Neural cell (in vitro differentiated cells): ENCODE measurements around the gene RNF144B. TPM values are rescaled to one million over a fixed set of nuclear protein-coding genes. Genes with fewer than 3 reads are reported as not detected.
"Not testable (repeated sequence)": the region's sequence is repeated elsewhere in the genome, so short reads cannot be mapped to it uniquely, and the experiment has no call there.

ENCODE experiments used
- H2AFZ ChIP-seq: fragments of 200-600, 300-800 bp; sonication (generic), shearing (Covaris generic); 2 replicates; pipeline ENCODE4 v1.6.0; 2014; ENCODE audit warnings: low read depth, mild to moderate bottlenecking, antibody characterized with exemption, low read length, moderate library complexity
- H3F3A ChIP-seq: fragments of 200-600 bp; shearing (Covaris generic); 2 replicates; pipeline ENCODE4 v1.6.1; 2016; ENCODE audit warnings: mild to moderate bottlenecking, moderate library complexity, mixed read lengths, antibody characterized with exemption, low read length; ENCODE audit not compliant: insufficient read depth, poor library complexity, severe bottlenecking
- H3K27ac ChIP-seq: fragments of 200-600, 300-800 bp; sonication (generic), shearing (Covaris generic); 2 replicates; pipeline ENCODE4 v1.5.1; 2014; ENCODE audit warnings: mild to moderate bottlenecking, low read length, moderate library complexity
- H3K27me3 ChIP-seq: fragments of 300-800, 200-600 bp; sonication (generic), shearing (Covaris generic); 2 replicates; pipeline ENCODE4 v1.6.0; 2014; ENCODE audit warnings: mild to moderate bottlenecking, low read depth, low read length, moderate library complexity; ENCODE audit not compliant: insufficient read depth
- H3K36me3 ChIP-seq: fragments of 300-800, 200-600 bp; sonication (generic), shearing (Covaris generic); 2 replicates; pipeline ENCODE4 v1.5.1; 2014; ENCODE audit warnings: mild to moderate bottlenecking, antibody characterized with exemption, low read length, moderate library complexity; ENCODE audit not compliant: insufficient read depth
- H3K4me2 ChIP-seq: fragments of 300-800, 200-600 bp; sonication (generic), shearing (Covaris generic); 2 replicates; pipeline ENCODE4 v1.6.0; 2014; ENCODE audit warnings: mild to moderate bottlenecking, low read length
- H3K4me3 ChIP-seq: fragments of 300-800, 200-600 bp; sonication (generic), shearing (Covaris generic); 2 replicates; pipeline ENCODE4 v1.5.1; 2014; ENCODE audit warnings: mild to moderate bottlenecking, low read length, moderate library complexity
- H3K79me2 ChIP-seq: fragments of 200-600 bp; shearing (Covaris generic); replicated peaks from 2 replicates; pipeline ENCODE4 v1.6.0; 2014; ENCODE audit warnings: mild to moderate bottlenecking, low read length, moderate library complexity; ENCODE audit not compliant: insufficient read depth
- H3K9ac ChIP-seq: fragments of 300-800, 200-600 bp; sonication (generic), shearing (Covaris generic); 2 replicates; pipeline ENCODE4 v1.6.1; 2016; ENCODE audit warnings: mild to moderate bottlenecking, low read length, mixed read lengths
- H3K9me2 ChIP-seq: fragments of 200-600 bp; shearing (Covaris generic); 2 replicates; pipeline ENCODE4 v1.6.1; 2016; ENCODE audit warnings: mild to moderate bottlenecking, low read length, mixed read lengths; ENCODE audit not compliant: insufficient read depth
- H3K9me3 ChIP-seq: fragments of 200-600, 300-800 bp; sonication (generic), shearing (Covaris generic); 2 replicates; pipeline ENCODE4 v1.6.1; 2016; ENCODE audit warnings: mild to moderate bottlenecking, mixed run types, low read length, moderate library complexity, mixed read lengths
- H4K20me1 ChIP-seq: fragments of 200-600 bp; shearing (Covaris generic); 2 replicates; pipeline ENCODE4 v1.6.1; 2016; ENCODE audit warnings: mild to moderate bottlenecking, mixed run types; ENCODE audit not compliant: insufficient read depth
- CTCF ChIP-seq: fragments of 450-650 bp; IDR thresholded peaks from 2 replicates; pipeline ENCODE4 v1.5.1; 2014; ENCODE audit warnings: antibody characterized with exemption, mild to moderate bottlenecking, moderate library complexity; ENCODE audit not compliant: poor library complexity, severe bottlenecking
- EP300 ChIP-seq: fragments of 450-650 bp; conservative IDR thresholded peaks from 2 replicates; pipeline ENCODE4 v1.6.1; 2014; ENCODE audit warnings: antibody characterized with exemption, mild to moderate bottlenecking, moderate library complexity; ENCODE audit not compliant: poor library complexity, severe bottlenecking
- EZH2 ChIP-seq: fragments of 200-600, 300-800 bp; shearing (Covaris generic), sonication (generic); IDR thresholded peaks from 2 replicates; pipeline ENCODE4 v1.6.1; 2014; ENCODE audit warnings: antibody characterized with exemption, low read length, borderline replicate concordance, mild to moderate bottlenecking; ENCODE audit not compliant: insufficient read depth, poor library complexity, severe bottlenecking
- MXI1 ChIP-seq: fragments of 450-650 bp; conservative IDR thresholded peaks from 2 replicates; pipeline ENCODE4 v1.6.1; 2014; ENCODE audit warnings: antibody characterized with exemption, mild to moderate bottlenecking; ENCODE audit not compliant: poor library complexity, severe bottlenecking
- POLR2AphosphoS5 ChIP-seq: IDR thresholded peaks from 2 replicates; pipeline ENCODE4 v1.6.1; 2012
- RAD21 ChIP-seq: fragments of 450-650 bp; conservative IDR thresholded peaks from 2 replicates; pipeline ENCODE4 v1.6.1; 2014; ENCODE audit warnings: antibody characterized with exemption, mild to moderate bottlenecking, moderate library complexity
- REST ChIP-seq: IDR thresholded peaks from 2 replicates; pipeline ENCODE4 v1.6.1; 2012; ENCODE audit warnings: borderline replicate concordance
- SMC3 ChIP-seq: fragments of 450-650 bp; conservative IDR thresholded peaks from 2 replicates; pipeline ENCODE4 v1.6.1; 2014; ENCODE audit warnings: antibody characterized with exemption, mild to moderate bottlenecking, moderate library complexity; ENCODE audit not compliant: poor library complexity
- TAF1 ChIP-seq: IDR thresholded peaks from 2 replicates; pipeline ENCODE4 v1.6.1; 2012; ENCODE audit warnings: low read depth
- polyA plus RNA-seq: library from polyadenylated mRNA; depleted of rRNA; stranded (reverse); fragments of >200 nt; gene quantifications from 2 replicates; pipeline ENCODE4 v1.2.3, GENCODE V29; 2014

The RNF144B gene
- polyA plus RNA-seq, 1 donor from 2014 or later = 0.15 TPM

GRCh38 chr6:18362058-18362561 lies 25.0 kb upstream of the RNF144B start:
- Histone ChIP-seq H3K27ac (no peak overlapping the region), H3K27me3 (no peaks in the 10 kb centered on the region), H3K9me3 (no peaks in the 10 kb centered on the region), H4K20me1 (no peaks in the 10 kb centered on the region), H3K9me2 (no peaks in the 10 kb centered on the region), H3F3A (no peaks in the 10 kb centered on the region), H3K4me2 (no peak overlapping the region), H3K79me2 (no peaks in the 10 kb centered on the region), H2AFZ (no peak overlapping the region), H3K4me3 (no peak overlapping the region), H3K9ac (no peak overlapping the region), H3K36me3 (no peaks in the 10 kb centered on the region)
- TF ChIP-seq RAD21 (no peak), REST (no peak), MXI1 (no peak), POLR2AphosphoS5 (no peak)

- no peaks in the 10 kb centered on the region for H3K27me3 ChIP-seq
- H3K9me2 ChIP-seq = no peaks in the 10 kb centered on the region
- no peak overlapping the region for H2AFZ ChIP-seq
- no peak overlapping the region for H3K9ac ChIP-seq
- H3K4me2 ChIP-seq = no peak overlapping the region
- H3F3A ChIP-seq = no peaks in the 10 kb centered on the region
- H3K4me3 ChIP-seq = no peak overlapping the region
- TF ChIP-seq EZH2 (no peak), POLR2AphosphoS5 (no peak), SMC3 (no peak), RAD21 (no peak), REST (no peak), CTCF (no peak), TAF1 (no peak), EP300 (no peak), MXI1 (no peak)
- no peaks in the 10 kb centered on the region for H3K36me3 ChIP-seq
- H3K27ac ChIP-seq = no peak overlapping the region
- H3K9me3 ChIP-seq = no peaks in the 10 kb centered on the region
- H3K79me2 ChIP-seq = no peaks in the 10 kb centered on the region
- H4K20me1 ChIP-seq = no peaks in the 10 kb centered on the region
These were observed 23.4 kb upstream of the RNF144B start for GRCh38 chr6:18363746-18364145.

GRCh38 chr6:18364561-18364960 lies 22.6 kb upstream of the RNF144B start:
- not testable (repeated sequence) for H3K9me2 ChIP-seq, H3K27ac ChIP-seq, H3F3A ChIP-seq, H3K79me2 ChIP-seq, H2AFZ ChIP-seq, H3K4me3 ChIP-seq, H3K4me2 ChIP-seq, H3K9ac ChIP-seq, H3K27me3 ChIP-seq, H3K36me3 ChIP-seq, H4K20me1 ChIP-seq, H3K9me3 ChIP-seq
